HG03565 (cell line): ENCODE results near the gene FAM174B.

ENCODE experiments used
- ATAC-seq: cut with Tn5 transposase; IDR thresholded peaks from one replicate; pipeline ENCODE4 v1.9.1; 2021; ENCODE audit warnings: mild to moderate bottlenecking, moderate library complexity; ENCODE audit not compliant: unreplicated experiment

The FAM174B gene

GRCh38 chr15:92665100-92665555 is 9.6 kb upstream of the FAM174B start:
- no peak for ATAC-seq

- no peak for ATAC-seq
Observed at GRCh38 chr15:92664178-92664900, 8.8 kb upstream of the FAM174B start.

GRCh38 chr15:92663250-92663951 is 7.8 kb upstream of the FAM174B start:
- ATAC-seq, result peak; percentile 72

DNA sequence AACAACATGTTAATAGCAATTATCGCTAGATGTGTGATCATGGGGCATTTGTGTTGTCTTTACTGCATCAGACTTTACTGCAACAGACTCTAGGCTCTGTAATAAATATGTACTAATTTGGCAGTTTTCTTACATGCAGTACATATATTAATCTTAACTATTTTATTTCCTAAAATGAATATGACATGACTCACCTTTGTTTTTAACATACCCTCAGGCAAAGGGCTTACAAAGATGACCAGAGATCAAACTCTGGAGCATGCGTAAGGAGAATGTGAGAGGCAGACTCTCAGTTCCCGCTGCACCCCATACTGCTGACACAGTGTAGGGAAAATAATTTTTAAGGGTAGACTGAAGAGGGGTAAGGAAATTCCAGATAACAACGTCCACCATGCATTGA is 7.2 kb upstream of the FAM174B start:
- ATAC-seq, result peak; percentile 15

- ATAC-seq, result no peak
Observed at GRCh38 chr15:92661956-92662355, 6.4 kb upstream of the FAM174B start.

DNA sequence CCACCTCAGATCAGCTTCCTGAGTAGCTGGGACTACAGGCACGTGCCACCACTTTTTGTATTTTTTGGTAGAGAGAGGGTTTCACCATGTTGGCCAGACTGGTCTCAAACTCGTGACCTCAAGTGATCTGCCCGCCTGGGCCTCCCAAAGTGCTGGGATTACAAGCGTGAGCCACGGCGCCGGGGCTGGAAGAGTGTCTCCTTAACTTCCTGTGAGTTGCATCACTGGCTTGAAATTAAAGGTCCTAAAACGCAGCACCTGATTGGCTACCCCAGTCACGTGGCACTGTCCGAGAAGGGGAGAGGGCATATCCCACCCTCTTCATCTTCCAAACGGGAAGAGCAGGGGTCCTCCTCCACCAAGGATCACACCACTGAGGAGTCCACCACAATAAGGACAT is 5.5 kb upstream of the FAM174B start:
- ATAC-seq, result no peak

DNA sequence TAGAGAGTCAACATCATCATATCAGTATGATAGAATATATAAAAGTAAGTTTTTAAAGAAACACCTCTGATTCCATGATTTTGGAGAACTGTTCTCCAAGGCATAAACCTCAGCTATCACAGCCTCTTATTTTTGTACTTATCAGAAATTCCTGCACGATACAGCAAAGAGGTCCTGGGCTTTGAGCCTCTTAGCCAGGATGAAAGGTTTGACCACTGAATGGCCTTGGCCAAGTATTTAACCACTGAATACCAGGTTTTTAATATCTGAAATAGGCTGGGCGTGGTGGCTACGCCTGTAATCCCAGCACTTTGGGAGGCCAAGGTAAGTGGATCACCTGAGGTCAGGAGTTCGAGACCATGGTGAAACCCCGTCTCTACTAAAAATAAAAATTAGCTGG is 1.9 kb upstream of the FAM174B start:
- ATAC-seq, result no peak

- no peak for ATAC-seq
Observed at GRCh38 chr15:92656089-92656488, 514 bp upstream of the FAM174B start.

DNA sequence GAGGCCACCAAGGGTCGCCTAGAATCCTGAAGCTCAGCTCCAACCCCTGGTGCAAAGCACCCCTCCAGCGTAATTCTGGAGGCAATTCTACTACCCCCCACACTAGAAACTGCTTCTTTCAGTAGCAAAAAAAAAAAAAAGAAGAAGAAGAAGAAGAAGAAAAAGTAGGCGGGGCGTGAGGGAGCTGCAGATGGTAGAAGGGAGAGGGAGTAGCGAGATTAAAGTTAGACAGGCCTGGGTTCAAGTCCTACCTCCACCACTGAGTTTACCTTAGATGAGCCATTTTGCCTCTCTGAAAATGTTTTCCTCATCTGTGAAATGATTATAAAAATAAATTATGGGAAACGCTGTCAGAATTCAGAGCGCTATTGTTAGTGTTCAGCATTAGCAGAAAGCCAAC is 913 bp downstream of the FAM174B start:
- ATAC-seq, result no peak

DNA sequence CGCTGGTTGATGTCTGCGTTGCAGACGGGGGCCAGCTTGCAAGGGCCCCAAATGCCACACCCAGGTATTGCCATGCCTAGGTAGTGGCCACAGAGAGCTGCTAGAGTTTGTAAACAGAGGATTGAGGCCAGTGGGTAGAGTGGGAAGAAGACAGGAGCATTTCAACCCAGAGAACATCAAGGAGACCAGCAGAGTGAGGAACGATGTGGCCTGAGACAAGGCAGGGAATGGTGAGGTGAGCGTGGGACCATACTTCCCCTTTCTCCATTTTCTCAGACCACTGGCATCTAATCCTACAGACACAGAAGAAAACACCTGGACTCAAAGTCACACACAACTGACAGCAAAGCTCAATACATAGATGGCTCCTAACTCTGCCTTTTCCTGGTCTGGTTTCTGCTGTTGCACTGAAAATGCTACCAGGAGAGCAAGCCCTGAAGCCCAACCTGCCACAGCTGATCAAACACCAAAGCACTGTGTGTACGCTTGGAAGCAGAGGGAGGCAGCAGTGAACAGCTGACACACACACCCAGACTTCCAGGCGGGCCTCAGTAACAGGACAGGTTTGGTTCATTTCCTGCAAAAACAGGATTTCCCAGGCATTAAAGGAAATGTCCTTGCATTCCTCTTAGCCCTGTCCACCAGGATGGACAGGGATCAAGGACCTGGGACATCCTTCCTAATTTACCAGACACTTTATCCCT is 1.6 kb downstream of the FAM174B start:
- ATAC-seq, result no peak

DNA sequence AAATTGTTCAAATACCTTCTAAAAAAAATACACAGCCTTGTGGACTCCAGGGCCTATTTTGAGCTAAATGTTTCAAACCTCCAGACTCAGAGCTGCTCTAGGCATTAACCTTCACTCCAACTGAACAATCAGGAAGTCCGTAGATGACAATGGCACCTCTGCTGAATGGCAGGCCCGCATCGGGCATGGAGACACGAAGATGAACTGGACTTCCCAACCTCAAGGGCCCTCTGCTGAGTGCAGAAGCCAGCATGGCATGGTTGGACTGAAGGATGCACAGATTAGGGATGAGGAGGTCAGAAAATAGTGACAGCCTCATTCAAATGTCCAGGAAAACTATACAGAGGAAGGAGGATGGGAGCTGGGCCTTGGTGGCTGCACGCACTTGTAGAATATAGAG is 2.2 kb downstream of the FAM174B start:
- ATAC-seq, result no peak

DNA sequence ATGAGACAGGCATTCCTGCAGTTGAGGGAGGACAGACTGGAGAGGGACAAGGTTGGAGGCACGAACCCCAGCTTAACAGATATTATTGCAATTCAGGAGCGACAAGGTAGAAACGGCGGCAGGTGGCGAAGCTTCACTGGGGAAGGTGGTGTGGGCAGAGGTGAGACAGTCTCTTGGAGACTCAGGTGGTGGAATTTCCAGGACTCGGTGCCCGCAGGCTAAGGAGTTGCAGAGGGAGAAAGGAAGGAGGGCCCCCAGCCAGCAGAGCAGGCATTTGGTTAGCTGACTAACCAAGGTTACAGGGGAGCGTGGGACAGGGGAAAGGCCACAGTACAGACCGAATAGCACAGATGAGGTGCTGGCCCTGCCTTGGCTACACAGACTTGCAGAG is 3.0 kb downstream of the FAM174B start:
- ATAC-seq, result no peak

DNA sequence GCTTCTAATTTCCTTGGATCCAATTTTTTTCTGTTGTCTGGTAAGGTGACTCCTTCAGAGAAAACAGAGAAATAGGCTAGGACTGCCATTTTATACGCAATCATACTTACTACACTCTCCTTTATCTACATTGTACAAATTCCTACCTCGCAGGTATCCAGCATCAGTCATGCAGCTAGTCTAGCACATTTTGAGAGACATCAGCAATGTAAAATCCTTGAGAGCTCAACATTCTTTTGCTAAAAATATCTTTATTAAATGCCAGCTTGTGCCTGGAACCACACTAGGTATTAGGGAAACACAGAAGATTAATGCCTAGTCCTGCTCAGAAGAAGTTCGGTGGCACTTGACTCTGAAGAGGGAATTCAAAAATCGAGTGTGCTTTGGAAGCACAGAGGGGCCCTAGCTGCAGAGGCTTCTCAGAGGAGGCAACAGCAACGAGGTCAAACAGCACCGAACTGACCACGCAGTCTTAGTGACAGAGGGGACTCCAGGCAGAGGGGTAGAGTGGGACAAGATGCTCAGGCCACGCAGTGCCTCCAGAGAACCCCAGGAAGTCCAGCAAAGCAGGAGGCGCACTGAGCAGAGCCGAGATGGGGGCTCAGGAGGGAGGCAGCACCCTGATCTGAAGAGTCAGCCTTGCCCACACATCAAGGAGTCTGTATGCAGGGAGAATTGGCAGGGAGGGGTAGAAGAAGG is 3.5 kb downstream of the FAM174B start:
- ATAC-seq, result no peak

GRCh38 chr15:92650966-92651365 is 4.6 kb downstream of the FAM174B start:
- ATAC-seq, result no peak

- ATAC-seq, result no peak
Observed at GRCh38 chr15:92650256-92650655, 5.3 kb downstream of the FAM174B start.

DNA sequence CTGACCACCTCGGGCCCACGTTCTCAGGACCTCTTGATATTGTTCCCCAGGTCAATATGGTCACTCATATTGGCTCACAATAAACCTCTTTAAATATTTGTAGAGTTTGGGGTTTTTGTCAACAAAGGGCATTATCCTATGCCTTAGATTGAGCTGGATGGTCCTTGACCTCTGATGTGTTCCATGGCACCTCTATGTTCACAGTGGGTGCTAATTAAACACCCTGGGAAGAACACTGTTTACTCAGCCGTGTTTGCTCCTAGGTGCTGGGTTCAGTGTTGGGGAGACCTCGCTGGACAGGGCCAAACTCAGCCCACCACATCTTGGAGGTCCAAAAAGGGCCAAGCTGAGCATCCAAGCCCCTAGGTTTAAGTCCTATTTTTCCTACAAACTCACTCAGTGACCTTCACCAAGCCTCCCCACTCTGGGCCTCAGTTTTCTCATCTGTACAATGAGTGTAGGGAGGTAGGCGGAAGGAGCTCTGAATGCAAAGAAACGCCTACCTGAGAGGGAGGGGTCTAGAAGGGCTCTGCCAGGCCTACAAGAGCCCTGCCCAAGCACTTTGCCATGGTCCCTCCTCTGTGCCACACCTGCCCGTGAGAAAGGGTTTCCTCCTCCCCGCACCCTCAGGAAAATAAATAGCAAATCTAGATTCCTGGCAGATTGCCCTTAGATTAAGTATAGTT is 7.2 kb downstream of the FAM174B start:
- no peak for ATAC-seq

GRCh38 chr15:92647467-92648163 is 8.0 kb downstream of the FAM174B start:
- no peak for ATAC-seq

DNA sequence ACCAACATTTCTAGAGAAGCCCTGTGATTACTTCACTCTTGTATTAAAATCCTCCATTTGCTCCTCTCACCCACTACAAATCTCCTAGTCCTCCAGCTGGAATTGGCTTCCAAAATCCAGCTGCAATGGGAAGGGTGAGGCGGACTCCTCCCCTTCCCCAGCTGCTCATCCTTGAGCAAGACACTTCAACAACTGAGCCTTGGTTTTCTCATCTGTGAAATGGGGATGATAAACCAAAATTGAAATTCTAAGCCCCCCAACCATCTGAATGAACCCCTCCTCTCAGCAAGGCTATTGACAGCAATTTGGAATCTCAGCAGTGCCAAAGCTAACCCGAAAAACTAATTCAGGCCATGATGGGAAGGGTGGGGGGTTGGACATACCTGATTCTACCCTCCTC is 9.4 kb downstream of the FAM174B start:
- no peak for ATAC-seq

DNA sequence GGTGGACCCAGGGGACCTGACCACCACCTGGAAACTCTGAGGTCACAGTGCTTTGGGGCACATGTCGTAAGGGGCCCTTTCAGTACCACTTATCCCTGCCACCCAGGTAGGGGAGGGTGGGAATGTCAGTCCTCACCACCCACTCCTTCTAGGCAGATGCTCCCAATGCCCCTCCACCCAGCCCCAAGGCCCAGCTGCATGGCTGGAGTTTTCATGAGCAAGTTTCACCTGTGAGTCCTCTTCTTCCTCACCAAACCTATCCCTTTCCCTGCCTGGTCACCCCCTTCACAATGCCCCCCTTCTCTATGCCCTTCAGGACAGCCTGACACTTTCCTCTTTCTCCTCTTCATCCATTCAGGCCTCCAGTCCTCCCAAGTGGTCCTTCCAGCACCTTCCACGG is 9.8 kb downstream of the FAM174B start:
- ATAC-seq, result no peak

DNA sequence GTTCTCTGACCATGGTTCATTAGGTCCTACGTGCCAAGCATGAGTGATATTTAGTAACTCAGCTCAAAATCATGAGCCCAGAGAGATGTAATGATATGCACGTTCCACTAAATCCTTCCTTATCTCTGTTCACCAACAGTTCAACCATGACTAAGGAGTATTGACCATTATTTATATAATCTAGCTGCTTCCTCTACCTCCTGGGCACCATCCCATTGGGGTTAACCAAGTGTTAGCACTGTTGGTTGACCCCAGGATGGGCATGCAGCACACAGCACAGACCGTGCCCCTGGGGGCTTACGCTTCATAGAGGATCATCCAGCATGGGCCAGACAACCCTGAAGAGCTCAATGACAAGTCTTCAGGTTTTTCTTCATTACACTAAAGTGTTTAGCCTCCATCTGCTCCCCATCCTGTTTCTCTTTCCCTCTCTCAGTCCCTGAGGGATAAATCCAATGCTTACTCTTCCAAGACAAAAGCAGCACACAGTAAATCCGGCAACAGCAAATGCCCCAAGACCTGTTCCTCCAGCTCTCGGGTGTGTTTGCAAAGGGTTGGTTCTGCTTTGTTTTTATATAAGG is 10.4 kb downstream of the FAM174B start:
- no peak for ATAC-seq
